K562 treated with DMSO at 1 percent for 24 hours (cell line): ENCODE data around the gene ZSCAN26. TPM values are rescaled to one million over a fixed set of nuclear protein-coding genes. Genes with fewer than 3 reads are reported as not detected.

Experiments
- total RNA-seq: library from RNA; unstranded; fragments of 300-600 nt; gene quantifications from 2 replicates; pipeline ENCODE4 v1.2.3, GENCODE V29; 2022; ENCODE audit warnings: low read depth; ENCODE audit not compliant: insufficient read depth

Gene ZSCAN26
- total RNA-seq, result 7.4 and 8.7 TPM in 2 replicates

DNA sequence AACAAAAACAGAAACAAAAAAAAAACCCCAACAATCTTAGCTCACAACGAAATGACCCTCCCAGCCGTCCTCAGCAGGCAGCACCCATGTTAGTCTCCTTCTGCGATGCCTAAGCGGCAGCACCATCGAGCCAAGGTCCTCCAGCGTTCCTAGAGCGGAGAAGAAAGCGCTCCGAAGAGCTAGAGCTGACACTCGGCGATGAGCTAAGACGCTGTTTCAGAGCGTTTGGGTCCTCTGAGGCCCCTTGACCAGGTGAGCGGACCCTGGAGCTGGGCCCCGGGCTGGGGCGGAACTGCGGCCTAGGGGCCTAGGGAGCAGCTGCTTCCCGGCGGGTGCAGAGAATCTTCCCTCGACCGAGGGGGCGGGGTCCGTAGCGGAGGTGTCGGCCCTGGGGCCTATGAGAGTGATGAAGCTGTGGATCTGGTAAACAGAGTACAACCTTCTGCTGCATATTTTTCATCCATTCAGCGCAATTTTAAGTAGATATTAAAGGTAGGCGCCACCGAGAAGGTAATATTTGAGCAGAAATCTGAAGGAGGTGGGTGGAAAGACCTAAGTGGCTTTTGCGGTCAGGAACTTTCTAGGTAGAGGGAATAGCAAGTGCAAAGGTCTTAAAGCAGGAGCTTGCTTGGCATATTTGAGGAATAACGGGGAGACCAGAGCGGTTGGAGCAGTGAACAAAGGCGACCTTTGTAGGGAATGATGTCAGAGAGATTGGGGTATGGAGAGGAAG is at the start of gene ZSCAN26:
ZSCAN26 (plus strand) TSS at position 182 of the 733 bp plus-strand sequence. CDS start 4,777 bp downstream, outside the sequence.

DNA sequence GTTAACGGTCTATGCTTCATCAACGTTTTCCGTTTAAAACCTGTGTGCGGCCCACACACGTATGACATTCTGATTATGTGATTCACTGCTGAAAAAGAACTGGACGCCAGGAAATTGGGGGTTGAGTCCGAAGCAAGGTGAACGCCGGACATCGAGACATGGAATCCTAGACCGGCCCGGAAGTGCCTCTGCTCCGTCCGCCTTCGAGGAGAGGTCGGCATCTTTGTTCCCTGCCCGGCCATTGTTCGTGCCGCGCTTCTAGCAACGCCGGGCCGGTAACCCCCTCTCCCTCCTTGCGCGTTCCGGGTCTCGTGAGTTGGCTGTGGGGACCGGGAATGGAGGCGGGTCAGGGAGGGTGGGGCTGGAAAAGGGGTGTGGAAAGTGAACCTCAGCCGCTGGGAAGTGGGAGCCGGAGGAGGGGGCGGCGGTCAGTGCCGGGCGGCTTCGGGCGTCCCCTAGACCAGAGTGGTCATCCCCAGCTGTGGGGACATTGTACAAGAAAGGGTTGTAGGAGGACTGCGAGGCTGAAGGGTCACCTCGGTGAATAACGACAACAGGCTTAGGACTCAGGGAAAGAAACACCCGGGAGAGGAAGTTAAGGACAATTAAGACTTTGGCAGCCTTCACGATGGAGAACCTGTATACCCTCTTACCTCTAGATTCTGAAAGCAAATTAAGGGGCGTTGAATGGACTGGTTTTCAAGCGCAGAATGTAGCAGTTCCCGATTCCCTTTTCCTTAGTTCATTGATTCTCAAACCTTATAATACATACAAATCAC is 41.7 kb upstream of the ZSCAN26 start, which contains the start of gene ZSCAN9:
ZSCAN9 (plus strand) TSS at position 220 of the 779 bp plus-strand sequence. CDS start 1,810 bp downstream, outside the sequence.

DNA sequence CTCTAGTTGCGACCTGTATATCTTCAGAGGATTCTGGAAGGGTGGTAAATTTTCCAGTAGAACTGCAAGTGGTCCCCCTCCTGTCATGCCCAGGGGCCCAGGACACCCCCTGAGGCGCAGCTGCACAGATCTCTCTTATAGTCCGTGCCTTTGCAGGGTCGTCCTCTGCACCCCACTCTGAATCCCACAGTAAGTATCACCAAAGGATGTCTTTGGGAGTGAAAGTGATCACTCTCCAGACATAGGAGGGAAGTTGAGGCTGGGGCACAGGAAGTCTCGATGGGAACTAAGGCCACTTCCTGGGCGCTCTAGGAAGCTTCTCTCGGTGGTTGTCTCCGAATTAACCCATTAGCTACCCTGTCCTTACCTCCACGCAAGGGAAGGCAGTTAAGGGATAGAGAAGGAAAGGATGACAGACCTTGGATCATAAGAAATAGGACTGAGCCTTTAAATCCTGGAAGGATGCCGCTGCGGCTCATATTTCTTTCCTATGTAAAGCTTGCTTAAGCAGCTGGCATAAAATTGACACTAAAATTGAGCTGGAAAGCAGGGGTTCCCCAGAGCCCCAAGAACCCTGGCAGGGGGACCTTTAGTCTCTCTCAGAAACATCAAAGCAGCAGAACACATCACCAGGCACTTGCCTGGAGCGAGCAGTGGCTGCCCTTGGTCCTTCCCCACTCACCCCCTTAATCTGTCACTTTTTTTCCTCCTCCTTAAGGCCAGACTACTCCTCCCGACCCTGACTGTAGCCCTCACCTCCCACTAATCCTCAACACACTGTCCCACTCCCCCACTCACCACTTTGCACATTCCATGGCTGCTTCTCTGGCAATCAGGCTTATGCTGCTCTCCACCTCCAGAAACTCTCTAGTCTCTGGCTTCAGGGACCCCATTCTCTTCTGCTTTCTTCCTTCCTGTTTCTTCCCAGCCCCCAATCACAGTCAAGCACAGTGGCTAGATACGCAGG is 14.7 kb upstream of the ZSCAN26 start, which contains the start of gene ZKSCAN4:
ZKSCAN4 (minus strand) TSS at position 261 of the 967 bp plus-strand sequence. CDS start 289 bp downstream, outside the sequence.

DNA sequence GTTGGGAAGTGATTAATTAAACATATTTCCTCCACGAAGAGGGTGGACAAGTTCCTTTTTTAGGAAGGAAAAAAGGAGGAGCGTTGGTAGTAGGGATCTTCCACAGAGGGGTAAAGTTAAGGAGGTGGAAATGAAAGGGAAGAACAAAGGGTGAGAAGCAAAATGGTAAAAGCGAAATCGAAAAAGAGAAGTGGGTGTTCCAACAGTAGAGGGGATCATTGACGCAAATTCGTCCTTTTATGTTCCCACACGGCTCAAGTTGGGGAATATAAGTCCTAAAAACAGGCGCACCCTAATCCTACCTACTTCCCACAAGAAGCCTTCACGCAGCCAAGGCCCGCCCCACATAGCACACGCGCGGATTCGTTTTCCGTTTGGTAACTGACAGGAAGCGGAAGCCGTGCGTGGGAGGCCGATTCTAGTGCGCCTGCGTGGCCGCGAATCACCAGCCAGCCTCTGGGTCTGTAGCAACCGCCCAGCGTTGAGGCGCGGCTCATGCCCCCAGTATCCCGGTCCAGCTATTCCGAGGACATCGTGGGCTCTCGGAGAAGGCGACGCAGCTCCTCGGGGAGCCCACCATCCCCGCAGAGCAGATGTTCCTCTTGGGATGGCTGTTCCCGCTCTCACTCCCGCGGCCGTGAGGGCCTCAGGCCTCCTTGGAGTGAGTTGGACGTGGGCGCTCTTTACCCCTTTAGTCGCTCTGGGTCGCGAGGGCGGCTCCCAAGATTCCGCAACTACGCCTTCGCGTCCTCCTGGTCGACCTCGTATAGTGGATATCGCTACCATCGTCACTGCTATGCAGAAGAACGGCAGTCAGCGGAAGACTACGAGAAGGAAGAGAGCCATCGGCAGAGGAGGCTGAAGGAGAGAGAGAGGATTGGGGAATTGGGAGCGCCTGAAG is 7.8 kb upstream of the ZSCAN26 start, which contains the start of gene NKAPL:
NKAPL (plus strand) TSS at position 421 of the 901 bp plus-strand sequence; CDS start at position 496, 75 bp downstream.

DNA sequence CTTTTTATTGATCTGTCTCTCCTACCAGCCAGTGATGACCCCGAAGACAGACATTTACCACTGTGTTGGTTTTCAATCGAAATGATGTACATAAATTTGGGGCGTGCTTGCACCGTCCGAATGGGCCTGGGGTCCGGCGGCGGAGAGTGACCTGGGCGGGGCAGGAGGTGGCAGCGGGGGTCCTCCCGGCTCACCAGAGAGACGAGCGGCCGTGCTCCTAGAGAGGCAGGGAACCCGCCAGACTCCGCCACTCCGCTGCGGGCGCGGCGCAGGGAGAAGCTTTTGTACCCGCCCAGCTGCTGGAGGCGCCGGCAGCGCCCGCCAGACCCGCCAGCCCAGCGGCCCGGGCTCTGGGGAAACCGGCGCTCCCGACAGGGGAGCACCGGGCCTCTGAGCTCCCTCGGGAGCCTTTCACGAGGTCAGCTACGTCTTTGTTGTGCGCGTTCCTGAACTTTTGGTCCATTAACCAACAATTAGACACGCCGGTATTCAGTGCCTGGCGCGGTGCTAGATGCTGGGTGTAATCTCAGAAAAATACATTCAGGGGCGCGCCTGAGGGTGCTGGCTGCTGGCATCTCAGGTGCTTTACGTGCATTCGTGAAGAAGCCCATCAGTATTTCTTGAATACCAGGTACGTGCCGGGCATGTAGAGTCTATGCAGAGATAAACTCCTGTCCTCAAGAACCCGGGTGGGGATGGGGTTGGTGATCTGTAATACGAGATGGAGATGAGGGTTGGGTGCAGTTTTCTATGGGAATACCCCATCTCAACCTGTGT is 14.5 kb downstream of the ZSCAN26 start, which contains the start of gene PGBD1:
PGBD1 (plus strand) TSS at position 285 of the 777 bp plus-strand sequence. CDS start 2,242 bp downstream, outside the sequence.

Other genes starting within 250 kb of the ZSCAN26 start
- 2.2 and 3.2 TPM in 2 replicates for gene ZNF165, start 186.6 kb upstream of the ZSCAN26 start, total RNA-seq
- not detected in 2 replicates for gene ZSCAN16, start 142.5 kb upstream of the ZSCAN26 start, total RNA-seq
- gene ZKSCAN8, start 125.3 kb upstream of the ZSCAN26 start, total RNA-seq, result 16.6 and 16.8 TPM in 2 replicates
- 19.9 and 22.7 TPM in 2 replicates for gene ZSCAN9, start 41.9 kb upstream of the ZSCAN26 start, total RNA-seq
- 6.9 and 8.3 TPM in 2 replicates for gene ZKSCAN4, start 14.9 kb upstream of the ZSCAN26 start, total RNA-seq
- gene NKAPL, start 7.8 kb upstream of the ZSCAN26 start, total RNA-seq, result not detected in 2 replicates
- 9.8 and 11.2 TPM in 2 replicates for gene PGBD1, start 14.4 kb downstream of the ZSCAN26 start, total RNA-seq
- 7.6 and 8.8 TPM in 2 replicates for gene ZSCAN31, start 69.0 kb downstream of the ZSCAN26 start, total RNA-seq
- gene ZKSCAN3, start 82.8 kb downstream of the ZSCAN26 start, total RNA-seq, result 5.1 and 5.2 TPM in 2 replicates
- gene ZSCAN12, start 132.6 kb downstream of the ZSCAN26 start, total RNA-seq, result 4.6 and 5.1 TPM in 2 replicates
- 0.21 TPM in 1 of 2 replicates, not detected in the other for gene ZSCAN23, start 176.3 kb downstream of the ZSCAN26 start, total RNA-seq
- gene GPX6, start 248.7 kb downstream of the ZSCAN26 start, total RNA-seq, result not detected in 2 replicates